Measurements from ENCODE around the gene PPFIA4.
A peak's percentile ranks its signal among the peaks of the same experiment; 100 is the strongest.
"Not testable (repeated sequence)": the region's sequence is repeated elsewhere in the genome, so short reads cannot be mapped to it uniquely, and the experiment has no call there.

PPFIA4 gene

GRCh38 chr1:203017692-203018091 is 8.6 kb upstream of the PPFIA4 start:
- DNase-seq = no peak

GRCh38 chr1:203022855-203023254 is 3.4 kb upstream of the PPFIA4 start:
- not testable (repeated sequence) for DNase-seq

GRCh38 chr1:203025686-203026030 is 633 bp upstream of the PPFIA4 start:
- DNase-seq = no peak

GRCh38 chr1:203026666-203027663 is 674 bp downstream of the PPFIA4 start:
- no peak for DNase-seq

- no peak for DNase-seq
These were observed 1.9 kb downstream of the PPFIA4 start for GRCh38 chr1:203028067-203028783.

GRCh38 chr1:203028784-203029553 is 2.7 kb downstream of the PPFIA4 start:
- no peak for DNase-seq

GRCh38 chr1:203031467-203031866 is 5.2 kb downstream of the PPFIA4 start:
- DNase-seq = no peak

- no peak for DNase-seq
These were observed 7.0 kb downstream of the PPFIA4 start for GRCh38 chr1:203033287-203033686.

- no peak for DNase-seq
These were observed 7.6 kb downstream of the PPFIA4 start for GRCh38 chr1:203033917-203034316.

- DNase-seq = no peak
These were observed 8.3 kb downstream of the PPFIA4 start for GRCh38 chr1:203034422-203035110.

GRCh38 chr1:203035111-203036000 is 9.1 kb downstream of the PPFIA4 start:
- no peak for DNase-seq

- no peak for DNase-seq
These were observed 9.8 kb downstream of the PPFIA4 start for GRCh38 chr1:203036135-203036534.

- DNase-seq = no peak
These were observed 10.2 kb downstream of the PPFIA4 start for GRCh38 chr1:203036537-203036936.

- DNase-seq = no peak
These were observed 11.4 kb downstream of the PPFIA4 start for GRCh38 chr1:203037509-203038190.

GRCh38 chr1:203038217-203038741 is 12.0 kb downstream of the PPFIA4 start:
- no peak for DNase-seq

GRCh38 chr1:203038891-203039608 is 12.8 kb downstream of the PPFIA4 start:
- DNase-seq = peak; percentile 75

- DNase-seq = no peak
These were observed 13.6 kb downstream of the PPFIA4 start for GRCh38 chr1:203039609-203040512.

GRCh38 chr1:203040513-203041275 is 14.4 kb downstream of the PPFIA4 start:
- no peak for DNase-seq

All from NCI-H510A treated with DMSO at 0.1 percent for 48 hours (cell line).